IPS DF 4.7 (cell line): ENCODE data around the gene PRDM7.
"Not testable (repeated sequence)": the region's sequence is repeated elsewhere in the genome, so short reads cannot be mapped to it uniquely, and the experiment has no call there.

Experiments
- DNase-seq: peaks from one replicate; pipeline ENCODE4 v3.0.0-alpha.2; 2013; ENCODE audit warnings: low spot score; ENCODE audit errors: extremely low read depth

PRDM7 gene

GRCh38 chr16:90072442-90073105 is 4.6 kb downstream of the PRDM7 start:
- DNase-seq: no peak

- no peak for DNase-seq
Measured at GRCh38 chr16:90070440-90070839, 6.7 kb downstream of the PRDM7 start.

DNA sequence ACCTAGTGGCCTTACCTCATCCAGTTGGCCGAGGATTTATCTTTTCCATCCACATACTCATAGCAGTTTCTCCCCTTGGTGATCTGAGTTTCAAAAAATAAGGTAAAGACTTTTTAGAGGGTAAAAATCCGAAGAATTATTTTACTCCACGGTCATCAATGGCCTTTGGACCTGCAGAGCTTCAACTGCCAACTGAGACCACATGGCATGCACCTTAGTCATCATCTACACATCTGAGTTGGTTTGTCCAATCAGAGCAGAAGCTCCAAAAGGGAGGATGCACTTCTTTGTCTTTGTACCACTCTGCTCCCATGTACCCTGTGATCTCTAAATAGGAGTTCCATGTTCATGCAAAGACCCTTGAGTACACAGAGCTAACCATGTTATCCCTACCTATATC is 15.7 kb downstream of the PRDM7 start:
- no peak for DNase-seq

DNA sequence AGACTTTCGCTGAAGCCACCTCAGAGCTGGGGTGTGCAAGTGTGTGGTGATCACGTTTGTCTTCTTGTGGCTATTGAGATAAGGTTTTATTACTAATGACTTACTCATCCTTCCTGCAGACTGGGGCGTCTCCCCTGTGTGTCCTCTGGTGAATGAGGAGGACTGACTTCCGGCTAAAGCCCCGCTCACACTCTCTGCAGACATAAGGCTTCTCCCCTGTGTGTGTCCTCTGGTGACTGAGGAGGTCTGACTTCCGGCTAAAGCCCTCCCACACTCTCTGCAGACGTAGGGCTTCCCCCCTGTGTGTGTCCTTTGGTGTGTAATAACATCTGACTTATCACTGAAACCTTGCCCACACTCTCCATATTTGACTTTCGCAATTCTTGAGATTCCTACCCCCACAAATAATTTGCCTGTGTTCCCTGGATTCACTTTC is 19.4 kb downstream of the PRDM7 start:
- DNase-seq: no peak

DNA sequence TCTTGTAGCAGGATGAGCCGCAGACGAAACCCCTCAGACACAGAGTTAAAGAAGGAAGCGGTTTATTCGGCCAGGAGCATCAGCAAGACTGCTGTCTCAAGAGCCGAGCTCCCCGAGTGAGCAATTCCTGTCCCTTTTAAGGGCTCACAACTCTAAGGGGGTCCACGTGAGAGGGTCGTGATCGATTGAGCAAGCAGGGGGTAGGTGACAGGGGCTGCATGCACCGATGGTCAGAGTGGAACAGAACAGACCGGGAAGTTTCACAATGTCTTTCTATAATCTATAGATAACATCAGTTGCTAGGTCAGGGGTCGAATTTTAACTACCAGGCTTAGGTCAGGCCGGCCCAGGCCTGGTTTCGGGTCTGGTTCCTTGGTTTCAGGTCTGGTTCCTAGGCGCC is 20.6 kb downstream of the PRDM7 start:
- DNase-seq: not testable (repeated sequence)

DNA sequence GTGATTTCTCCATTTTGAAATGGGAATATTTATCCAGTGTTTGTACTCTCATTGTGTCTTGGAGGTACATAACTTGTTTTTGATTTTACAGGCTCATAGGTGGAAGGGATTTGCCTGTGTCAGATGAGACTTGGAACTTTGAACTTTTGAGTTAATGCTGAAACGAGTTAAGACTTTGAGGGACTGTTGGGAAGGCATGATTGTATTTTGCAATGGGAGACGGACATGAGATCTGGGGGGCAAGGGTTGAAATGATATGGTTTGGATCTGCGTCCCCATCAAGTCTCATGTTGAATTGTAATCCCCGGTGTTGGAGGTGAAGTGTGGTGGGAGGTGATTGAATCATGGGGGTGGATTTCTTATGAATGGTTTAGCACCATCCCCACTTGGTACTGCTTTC is 21.8 kb downstream of the PRDM7 start:
- no peak for DNase-seq

DNA sequence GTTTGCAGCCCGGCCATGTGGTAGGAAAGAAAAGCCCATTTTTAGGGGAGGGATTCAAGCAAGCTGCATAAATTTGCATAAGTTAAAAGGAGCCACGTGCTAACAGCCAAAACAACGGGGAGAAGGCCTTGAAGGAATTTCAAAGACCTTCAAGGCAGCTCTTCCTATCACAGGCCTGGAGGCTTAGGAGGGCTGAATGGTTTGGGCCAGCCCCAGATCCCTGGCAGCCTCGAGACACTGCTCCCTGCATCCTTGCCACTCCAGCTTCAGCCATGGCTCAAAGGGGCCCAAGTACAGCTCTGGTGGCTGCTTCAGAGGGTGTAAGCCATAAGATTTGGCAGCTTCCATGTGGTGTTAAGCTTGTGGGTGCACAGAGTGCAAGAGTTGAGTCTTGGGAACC is 22.6 kb downstream of the PRDM7 start:
- no peak for DNase-seq

DNA sequence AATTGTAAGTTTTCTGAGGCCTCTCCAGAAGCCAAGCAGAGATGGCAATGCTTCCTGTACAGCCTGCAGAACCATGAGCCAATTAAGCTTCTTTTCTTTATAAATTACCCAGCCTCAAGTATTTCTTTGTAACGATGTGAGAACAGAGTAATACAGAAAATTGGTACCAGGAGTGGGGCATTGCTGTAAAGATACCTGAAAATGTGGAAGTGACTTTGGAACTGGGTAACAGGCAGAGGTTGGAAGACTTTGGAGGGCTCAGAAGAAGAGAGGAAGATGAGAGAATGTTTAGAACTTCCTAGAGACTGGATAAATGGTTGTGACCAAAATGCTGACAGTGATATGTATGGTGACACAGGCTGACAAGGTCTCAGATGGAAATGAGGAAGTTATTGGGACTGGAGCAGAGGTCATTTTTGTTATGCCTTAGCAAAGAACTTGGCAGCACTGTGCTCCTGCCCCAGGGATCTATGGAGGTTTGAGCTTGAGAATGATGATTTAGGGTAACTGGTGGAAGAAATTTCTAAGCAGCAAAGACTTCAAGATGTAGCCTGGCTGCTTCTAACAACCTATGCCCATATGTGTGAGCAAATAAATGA is 23.1 kb downstream of the PRDM7 start:
- no peak for DNase-seq

DNA sequence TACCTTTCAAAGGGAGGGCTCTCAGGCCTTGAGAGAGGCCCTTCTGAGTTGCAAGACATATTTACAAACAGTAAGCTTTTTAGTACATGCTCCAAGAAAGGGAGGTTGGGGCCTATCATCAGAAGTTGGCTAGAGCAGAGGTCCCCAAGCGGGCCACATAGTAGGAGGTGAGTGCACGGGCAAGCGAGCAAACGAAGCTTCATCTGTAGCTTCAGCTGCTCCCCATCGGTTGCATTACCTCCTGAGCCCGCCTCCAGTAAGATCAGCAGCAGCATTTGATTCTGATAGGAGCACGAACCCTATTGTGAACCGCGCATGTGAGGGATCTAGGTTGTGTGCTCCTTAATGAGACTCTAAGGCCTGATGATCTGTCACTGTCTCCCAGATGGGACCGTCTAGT is 26.2 kb downstream of the PRDM7 start:
- no peak for DNase-seq

DNA sequence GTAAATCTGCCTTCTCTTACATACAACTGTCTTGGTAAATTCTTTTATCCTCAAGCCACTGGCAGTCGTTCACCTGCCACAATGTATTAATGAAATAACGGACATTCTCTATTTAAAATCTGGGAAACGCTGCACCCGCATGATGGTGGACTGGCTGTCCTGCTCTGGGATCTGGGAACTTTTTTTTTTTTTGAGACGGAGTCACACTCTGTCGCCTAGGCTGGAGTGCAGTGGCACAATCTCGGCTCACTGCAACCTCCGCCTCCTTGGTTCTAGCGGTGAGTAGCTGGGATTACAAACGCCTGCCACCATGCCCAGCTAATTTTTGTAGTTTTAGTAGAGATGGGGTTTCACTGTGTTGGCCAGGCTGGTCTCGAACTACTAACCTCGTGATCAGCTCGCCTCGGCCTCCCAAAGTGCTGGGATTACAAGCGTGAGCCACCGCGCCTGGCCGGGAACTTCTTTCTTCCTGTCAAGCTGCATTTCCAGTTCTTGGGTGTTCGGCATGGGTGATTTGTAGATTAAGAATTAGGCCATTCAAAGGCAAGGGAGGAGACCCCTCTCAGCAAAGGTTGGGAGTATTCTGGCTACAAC is 28.3 kb downstream of the PRDM7 start:
- no peak for DNase-seq

DNA sequence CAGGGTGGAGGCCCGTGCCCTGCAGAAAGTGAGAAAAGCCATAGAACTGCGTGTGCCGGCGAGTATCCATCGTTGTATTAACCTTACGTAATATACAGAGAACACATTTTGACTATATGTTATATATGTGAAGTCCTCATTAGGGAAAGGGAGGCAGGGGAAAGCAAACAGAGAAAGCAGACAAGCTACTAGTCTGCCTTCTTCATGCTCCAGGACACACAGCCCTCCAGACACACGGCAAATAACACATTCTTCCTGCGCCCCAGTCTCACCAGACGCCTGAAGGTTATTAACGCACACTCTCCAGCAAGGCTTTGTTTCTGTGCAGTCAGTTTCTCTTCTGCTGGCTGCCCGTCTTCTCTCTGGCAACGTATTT is 28.8 kb downstream of the PRDM7 start:
- no peak for DNase-seq

DNA sequence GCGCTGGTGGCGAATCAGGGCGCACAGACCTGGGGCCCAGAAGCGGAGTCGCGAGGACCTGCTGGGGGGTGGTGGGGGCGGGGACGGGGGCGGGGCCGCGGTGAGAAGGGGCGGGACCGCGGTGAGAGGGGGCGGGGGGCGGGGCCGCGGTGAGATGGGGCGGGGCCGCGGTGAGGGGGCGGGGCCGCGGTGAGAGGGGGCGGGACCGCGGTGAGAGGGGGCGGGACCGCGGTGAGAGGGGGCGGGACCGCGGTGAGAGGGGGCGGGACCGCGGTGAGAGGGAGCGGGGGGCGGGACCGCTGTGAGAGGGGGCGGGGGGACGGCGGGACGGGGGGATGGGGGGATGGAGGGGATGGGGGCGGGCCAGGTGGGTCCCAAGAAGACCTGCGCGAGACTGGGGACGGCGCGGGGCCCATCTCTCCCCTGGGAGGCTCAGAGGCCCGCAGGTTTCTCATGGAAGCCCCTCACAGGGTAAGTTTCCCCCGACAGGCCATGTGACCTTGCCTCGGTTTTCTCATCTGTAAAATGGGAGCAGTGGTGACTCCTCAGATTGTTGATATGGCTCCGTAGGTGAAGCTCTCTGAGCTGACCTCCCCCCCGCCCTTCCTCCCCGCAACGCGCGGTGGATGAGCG is 29.3 kb downstream of the PRDM7 start:
- no peak for DNase-seq

- DNase-seq: peak; percentile 44
Measured at GRCh38 chr16:90046971-90047713, 30.0 kb downstream of the PRDM7 start.

DNA sequence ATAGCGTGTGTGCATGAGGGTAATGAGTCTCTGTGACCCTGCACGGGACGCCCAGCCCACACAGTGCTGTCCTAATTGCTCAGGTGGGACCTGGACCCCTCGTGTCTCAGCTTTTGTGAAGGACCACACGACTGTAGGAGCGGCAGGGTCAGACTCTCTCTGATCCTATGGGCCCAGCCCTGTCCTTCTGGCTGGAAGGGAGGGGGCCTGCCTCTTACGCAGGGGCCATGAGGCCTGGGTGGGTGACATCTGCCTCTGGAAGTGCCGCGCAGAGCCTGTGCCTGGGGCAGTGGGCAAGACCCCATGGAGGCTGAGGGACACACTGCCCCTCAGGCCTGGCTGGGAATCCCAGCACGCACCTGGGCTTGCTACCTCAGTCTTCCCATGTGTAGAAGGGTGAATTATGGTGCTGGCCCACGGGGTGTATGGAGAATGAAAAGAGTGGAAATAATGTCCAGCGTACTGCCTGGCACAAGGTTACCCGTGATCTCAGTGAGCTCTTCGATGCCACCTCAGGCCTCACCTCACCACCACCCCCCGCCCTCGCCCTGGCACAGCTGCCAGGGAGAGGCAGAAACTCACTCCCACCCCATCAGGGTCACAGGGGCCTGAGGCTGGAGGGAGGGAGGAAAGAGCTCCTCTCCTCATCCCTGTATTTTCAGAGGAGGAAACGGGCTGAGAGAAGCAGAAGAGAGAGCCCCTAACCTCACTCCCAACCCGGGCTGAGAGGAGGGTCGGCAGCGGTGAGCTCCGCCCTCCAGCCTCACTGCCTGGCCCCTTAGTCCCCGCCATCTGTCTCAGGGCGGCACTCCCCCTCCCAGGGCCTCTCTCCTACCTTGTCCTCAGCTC is 30.8 kb downstream of the PRDM7 start:
- DNase-seq: no peak

- no peak for DNase-seq
Measured at GRCh38 chr16:90044111-90044551, 33.0 kb downstream of the PRDM7 start.

GRCh38 chr16:90043526-90043925 is 33.6 kb downstream of the PRDM7 start:
- DNase-seq: no peak

DNA sequence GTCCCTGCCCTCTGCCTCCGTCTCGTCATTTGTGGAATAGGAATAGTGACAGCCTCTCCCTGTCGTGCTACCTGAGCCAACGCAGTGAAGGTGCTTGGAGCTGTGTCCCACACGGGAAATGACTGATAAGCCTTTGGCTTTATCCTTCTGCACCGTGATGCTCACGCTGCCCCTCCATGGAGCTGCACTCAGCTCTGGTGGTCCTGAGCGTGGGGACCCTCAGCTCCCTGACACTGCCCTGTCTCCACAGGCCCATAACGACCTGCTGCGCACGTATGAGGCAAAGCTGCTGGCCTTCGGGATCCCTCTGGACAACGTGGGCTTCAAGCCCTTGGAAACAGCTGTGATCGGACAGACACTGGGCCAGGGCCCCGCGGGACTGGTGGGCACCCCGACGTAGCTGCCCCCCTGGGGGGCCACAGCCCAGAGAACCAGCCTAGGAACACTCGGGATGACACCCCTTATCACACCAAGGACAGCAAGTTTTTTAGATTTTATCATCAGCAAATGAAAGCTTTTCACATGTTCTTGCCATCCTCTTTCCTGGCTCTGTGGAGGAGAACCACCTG is 34.1 kb downstream of the PRDM7 start:
- no peak for DNase-seq

GRCh38 chr16:90041896-90042473 is 35.1 kb downstream of the PRDM7 start:
- DNase-seq: no peak

DNA sequence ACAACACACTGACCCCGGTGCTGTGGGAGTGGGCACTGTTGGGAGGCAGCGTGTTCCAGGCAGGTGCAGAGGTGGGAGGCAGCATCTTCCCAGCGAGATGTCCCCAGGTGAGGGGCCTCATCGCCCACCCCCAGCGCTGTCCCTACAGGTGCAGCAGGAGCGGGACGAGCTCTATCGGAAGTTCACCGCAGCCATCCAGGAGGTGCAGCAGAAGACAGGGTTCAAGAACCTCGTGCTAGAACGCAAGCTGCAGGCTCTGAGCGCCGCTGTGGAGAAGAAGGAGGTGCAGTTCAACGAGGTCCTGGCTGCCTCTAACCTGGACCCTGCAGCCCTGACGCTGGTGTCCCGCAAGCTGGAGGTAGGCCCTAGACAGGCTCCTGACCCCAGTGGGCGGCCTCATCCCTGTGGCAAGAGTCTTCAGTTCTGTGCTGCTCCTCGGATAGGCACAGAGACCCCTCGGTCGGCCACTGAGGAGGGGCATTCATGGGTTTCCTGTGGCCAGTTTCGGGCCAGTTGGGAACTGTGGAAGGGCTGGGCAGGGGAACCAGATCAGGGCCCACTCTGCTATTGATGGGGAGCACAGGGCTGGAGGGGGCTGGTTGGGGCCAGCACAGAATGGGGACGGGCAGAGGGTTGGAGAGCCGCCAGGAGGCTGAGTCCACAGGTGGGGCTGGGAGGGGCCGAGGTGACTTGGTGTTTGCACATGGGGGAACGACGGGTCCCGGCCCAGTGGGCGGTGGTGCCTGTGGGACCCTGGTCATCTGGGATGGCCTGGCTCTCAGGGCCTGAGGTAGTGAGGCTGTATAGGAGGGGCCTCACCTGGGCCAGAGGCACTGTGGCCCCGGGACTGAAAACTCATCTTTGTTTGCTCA is 36.7 kb downstream of the PRDM7 start:
- DNase-seq: no peak
